GM12865 (cell line): ENCODE data around the gene CANX.
A peak's percentile ranks its signal among the peaks of the same experiment; 100 is the strongest.
"Not testable (repeated sequence)": the region's sequence is repeated elsewhere in the genome, so short reads cannot be mapped to it uniquely, and the experiment has no call there.

Experiments
- DNase-seq: peaks from one replicate; pipeline ENCODE4 v3.0.0; 2010; ENCODE audit warnings: low read depth
- H3K4me3 ChIP-seq: 2 replicates; pipeline ENCODE4 v1.5.1; 2011; ENCODE audit warnings: mild to moderate bottlenecking, low read depth, low read length, control low read depth
- TF ChIP-seq, protein P1 (sequence below): IDR thresholded peaks from 2 replicates; pipeline ENCODE4 v1.5.1; 2011; ENCODE audit warnings: low read length, control low read depth, low read depth, inconsistent platforms; ENCODE audit not compliant: insufficient read depth; ENCODE audit errors: missing control alignments

CANX gene

DNA sequence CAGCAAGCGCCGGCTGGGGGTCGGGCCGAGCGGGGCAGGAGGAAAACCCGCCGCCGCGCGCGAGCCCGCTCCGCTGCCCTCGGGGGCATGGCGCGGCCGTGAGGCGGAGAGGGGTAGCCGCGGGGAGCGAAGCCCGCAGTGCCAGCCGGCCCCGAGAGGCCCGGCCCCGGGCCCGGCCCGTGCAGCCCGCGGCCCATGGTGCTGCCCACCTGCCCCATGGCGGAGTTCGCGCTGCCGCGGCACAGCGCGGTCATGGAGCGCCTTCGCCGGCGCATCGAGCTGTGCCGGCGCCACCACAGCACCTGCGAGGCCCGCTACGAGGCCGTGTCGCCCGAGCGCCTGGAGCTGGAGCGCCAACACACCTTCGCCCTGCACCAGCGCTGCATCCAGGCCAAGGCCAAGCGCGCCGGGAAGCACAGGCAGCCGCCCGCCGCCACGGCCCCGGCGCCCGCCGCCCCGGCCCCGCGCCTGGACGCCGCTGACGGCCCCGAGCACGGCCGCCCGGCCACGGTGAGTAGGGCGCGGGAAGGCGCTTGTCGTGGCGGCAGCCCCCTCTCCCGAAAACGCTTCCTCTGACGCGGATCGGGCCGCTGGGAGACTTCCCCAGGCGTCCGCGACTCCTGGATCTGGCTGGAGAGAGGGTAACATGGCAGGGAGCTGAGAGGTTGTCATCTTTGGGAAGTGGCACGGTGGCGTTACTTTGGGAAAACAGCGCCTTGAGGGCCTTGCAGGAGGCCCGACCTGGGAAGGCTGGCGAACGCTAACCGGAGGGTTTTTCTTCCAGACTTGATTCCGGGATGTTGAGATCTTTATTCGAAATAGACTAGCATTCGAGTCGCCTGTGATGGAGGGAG is 34.4 kb downstream of the CANX start:
- TF ChIP-seq, protein P1, sequence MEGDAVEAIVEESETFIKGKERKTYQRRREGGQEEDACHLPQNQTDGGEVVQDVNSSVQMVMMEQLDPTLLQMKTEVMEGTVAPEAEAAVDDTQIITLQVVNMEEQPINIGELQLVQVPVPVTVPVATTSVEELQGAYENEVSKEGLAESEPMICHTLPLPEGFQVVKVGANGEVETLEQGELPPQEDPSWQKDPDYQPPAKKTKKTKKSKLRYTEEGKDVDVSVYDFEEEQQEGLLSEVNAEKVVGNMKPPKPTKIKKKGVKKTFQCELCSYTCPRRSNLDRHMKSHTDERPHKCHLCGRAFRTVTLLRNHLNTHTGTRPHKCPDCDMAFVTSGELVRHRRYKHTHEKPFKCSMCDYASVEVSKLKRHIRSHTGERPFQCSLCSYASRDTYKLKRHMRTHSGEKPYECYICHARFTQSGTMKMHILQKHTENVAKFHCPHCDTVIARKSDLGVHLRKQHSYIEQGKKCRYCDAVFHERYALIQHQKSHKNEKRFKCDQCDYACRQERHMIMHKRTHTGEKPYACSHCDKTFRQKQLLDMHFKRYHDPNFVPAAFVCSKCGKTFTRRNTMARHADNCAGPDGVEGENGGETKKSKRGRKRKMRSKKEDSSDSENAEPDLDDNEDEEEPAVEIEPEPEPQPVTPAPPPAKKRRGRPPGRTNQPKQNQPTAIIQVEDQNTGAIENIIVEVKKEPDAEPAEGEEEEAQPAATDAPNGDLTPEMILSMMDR = no peak
- peak overlapping the region; percentile 98 for H3K4me3 ChIP-seq
- DNase-seq = peak; percentile 50

DNA sequence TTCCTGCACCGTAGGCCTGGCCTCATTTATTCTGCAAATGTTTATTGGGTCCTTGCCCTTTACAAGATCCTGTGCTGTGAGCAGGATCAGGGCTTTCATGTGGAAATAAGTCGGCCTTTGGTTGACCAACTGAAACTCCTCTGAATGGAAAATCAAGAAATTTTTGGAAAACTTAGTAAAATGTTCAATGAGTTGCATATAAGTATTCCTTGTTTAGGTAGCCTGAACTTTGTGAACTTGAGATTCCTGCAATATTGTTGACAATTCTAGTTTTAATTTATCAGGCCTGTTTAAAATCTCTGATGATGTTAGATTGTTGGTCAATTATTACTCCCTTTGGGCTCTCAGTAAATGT is 35.0 kb downstream of the CANX start:
- peak overlapping the region; percentile 98 for H3K4me3 ChIP-seq
- DNase-seq = no peak
- TF ChIP-seq, protein P1 = no peak

DNA sequence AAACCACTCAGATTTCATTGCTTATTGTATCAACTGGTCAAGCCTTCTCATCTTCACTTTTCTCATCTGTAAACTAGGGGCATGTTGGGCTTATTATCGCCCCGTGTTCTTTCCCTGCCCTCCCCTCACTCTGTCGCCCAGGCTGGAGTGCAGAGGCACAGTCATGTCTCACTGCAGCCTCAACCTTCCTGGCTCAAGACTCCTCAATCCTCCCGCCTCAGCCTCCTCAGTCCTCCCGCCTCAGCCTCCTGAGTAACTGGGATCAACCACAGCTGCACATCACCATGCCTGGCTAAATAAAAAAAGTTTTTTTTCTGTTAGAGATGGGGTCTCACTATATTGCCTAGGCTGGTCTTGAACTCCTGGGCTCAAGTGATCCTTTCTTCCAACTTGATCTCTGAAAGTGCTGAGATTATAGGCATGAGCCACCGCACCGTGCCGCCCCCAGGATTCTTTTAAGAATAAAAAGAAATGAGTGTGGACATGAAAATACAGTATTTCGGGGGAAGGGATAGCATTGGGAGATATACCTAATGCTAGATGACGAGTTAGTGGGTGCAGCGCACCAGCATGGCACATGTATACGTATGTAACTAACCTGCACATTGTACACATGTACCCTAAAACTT is 35.9 kb downstream of the CANX start:
- TF ChIP-seq, protein P1 = no peak
- DNase-seq = no peak

DNA sequence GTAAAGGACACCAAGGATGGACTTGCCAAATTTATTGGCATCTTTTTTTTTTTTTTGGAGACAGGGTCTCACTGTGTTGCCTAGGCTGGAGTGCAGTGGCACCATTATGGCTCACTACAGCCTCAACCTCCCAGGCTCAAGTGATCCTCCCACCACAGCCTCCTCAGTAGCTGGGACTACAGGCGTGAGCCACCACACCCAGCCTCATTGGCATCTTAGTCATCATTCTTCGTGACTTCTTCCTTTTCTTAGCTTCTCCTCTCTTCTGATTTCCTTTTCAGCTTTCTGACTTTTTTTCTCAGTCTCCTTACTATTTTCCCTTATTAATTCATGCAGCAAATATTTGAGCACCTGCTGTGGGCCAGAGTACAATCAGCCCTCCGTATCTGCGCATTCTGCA is 40.0 kb downstream of the CANX start:
- H3K4me3 ChIP-seq = no peak overlapping the region
- TF ChIP-seq, protein P1 = no peak
- no peak for DNase-seq

More for the DNA sequence above, 35.9 kb downstream of the CANX start:
- peak overlapping the region; percentile 98 for H3K4me3 ChIP-seq

DNA sequence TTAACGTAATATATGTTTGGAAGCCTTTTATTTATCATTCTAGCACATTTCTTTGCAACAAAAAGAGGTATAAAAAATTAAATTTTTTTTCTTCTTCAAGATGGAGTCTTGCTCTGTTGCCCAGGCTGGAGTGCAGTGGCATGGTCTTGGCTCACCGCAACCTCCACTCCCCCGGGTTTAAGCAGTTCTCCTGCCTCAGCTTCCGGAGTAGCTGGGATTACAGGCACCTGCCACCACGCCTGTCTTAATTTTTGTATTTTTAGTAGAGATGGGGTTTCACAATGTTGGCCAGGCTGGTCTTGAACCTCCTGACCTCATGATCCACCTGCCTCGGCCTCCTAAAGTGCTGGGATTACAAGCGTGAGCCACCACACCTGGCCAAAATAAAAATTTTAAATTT is 45.3 kb downstream of the CANX start:
- not testable (repeated sequence) for H3K4me3 ChIP-seq, DNase-seq

DNA sequence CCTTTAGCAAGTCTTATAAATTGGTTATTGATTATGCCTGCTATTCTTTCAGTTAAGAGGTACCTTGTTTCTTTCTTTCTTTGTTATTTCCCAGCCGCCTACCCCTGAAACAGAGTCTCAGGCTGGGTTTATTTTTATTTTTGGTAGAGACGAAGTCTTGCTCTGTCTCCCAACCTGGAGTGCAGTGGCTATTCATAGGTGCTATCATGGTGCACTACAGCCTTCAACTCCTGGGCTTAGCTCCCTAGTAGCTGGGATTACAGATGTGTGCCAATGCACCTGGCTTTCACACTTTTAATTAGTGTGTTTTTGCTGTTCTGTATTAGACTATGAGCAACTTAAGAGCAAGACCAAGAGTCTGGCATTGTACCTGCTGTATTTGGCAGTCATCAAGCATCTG is 48.1 kb downstream of the CANX start:
- no peak overlapping the region for H3K4me3 ChIP-seq
- TF ChIP-seq, protein P1 = no peak
- DNase-seq = no peak

DNA sequence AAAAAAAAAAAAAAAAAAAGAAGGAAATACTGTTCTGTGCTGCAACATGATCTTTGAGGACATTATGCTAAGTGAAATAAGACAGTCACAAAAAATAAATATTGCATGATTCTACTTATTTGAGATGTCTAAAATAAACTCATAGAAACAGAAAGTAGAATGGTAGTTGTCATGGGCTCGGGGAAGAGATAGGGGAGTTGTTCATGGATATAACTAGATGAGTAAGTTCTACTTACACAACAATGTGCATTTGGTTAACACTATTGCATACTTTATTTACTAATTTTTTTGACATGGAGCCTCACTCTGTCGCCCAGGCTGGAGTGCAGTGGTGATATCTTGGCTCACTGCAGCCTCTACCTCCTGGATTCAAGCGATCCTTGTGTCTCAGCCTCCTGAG is 49.0 kb downstream of the CANX start:
- DNase-seq = no peak
- TF ChIP-seq, protein P1 = no peak
- no peak overlapping the region for H3K4me3 ChIP-seq
